Coronary artery (tissue), 2 donors: ENCODE measurements around the gene UBE2E2.

ENCODE experiments used
- DNase-seq: peaks from one replicate; pipeline ENCODE4 v3.0.0-alpha.2; 2017; ENCODE audit warnings: low spot score
- H3K27ac ChIP-seq, 2 donors: fragments of 200-600 bp; sonication (generic); one replicate each; pipeline ENCODE4 v1.5.1; 2016 to 2019
- H3K4me3 ChIP-seq: fragments of 200-600 bp; sonication (generic); 2 replicates; pipeline ENCODE4 v1.5.1; 2016; ENCODE audit warnings: mild to moderate bottlenecking, moderate library complexity
- CTCF ChIP-seq: fragments of 200-600 bp; sonication (generic); IDR thresholded peaks from one replicate; pipeline ENCODE4 v1.5.1; 2019; ENCODE audit warnings: antibody characterized with exemption

Gene UBE2E2

GRCh38 chr3:23629181-23629894, 426.2 kb downstream of the UBE2E2 start:
- no peak for TF ChIP-seq CTCF
- DNase-seq: no peak
- Histone ChIP-seq H3K27ac (no peak overlapping the region), H3K4me3 (no peak overlapping the region)

- no peak for TF ChIP-seq CTCF
- no peak overlapping the region for H3K4me3 ChIP-seq
- DNase-seq: no peak
- no peak overlapping the region for H3K27ac ChIP-seq
Observed at GRCh38 chr3:23633261-23633960, 430.3 kb downstream of the UBE2E2 start.

GRCh38 chr3:23637339-23637738, 434.2 kb downstream of the UBE2E2 start:
- TF ChIP-seq CTCF: no peak
- no peak for DNase-seq
- H3K27ac ChIP-seq: no peak overlapping the region
- no peak overlapping the region for H3K4me3 ChIP-seq

GRCh38 chr3:23640471-23641146, 437.5 kb downstream of the UBE2E2 start:
- no peak overlapping the region for H3K27ac ChIP-seq
- DNase-seq: no peak
- H3K4me3 ChIP-seq: no peak overlapping the region
- no peak for TF ChIP-seq CTCF
